HS-27A (cell line): ENCODE data around the gene B4GALT3.
A peak's percentile ranks its signal among the peaks of the same experiment; 100 is the strongest.
"Not testable (repeated sequence)": the region's sequence is repeated elsewhere in the genome, so short reads cannot be mapped to it uniquely, and the experiment has no call there.

Source experiments
- DNase-seq: peaks from one replicate; pipeline ENCODE4 v3.0.0-alpha.2; 2012; ENCODE audit warnings: low read depth, missing footprints

B4GALT3 gene

DNA sequence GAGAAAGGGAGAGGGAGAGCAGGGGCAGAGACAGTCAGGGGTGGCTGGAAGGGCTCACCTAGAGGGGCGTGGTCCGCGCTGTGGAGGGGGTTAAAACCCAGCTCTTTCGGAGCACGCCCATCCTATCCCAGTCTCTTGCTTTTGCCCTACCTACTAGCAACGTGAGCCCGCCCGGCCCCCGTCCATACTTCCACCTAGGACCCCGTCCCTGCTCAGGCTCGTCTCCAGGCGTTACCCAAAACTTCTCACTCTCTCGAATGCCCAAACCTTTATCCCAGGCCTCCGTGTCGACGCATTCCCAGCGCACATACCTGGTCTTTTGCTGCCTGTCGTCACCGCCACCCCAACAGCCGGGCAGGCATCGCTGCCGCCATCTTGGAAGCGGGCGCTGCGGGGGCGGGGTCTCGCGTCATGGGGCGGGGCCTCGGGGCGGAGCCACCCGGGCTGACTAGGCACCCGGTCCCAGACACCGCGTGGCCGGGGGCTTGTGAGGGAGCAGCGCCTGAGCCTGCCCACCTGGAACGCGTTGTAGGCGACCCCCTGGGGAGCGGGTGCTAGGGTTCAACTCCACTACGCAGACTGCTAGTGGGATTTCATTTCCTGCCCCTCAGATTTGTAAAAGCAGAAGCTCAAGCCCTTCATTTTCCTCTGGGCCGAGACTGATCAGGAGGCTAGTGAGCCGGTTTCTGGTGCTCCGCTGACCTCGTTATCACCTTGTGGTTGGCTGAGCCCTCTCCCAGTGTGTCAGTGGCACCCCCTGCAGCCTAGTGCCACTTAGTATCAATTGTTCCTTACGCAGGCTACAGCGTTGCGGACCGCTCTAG lies at the start of gene B4GALT3:
B4GALT3 (minus strand) TSS at position 396 of the 824 bp plus-strand sequence. CDS start 1,447 bp downstream, outside the sequence.
- no peak for DNase-seq

GRCh38 chr1:161226759-161227158 lies 49.5 kb upstream of the B4GALT3 start:
- DNase-seq, result no peak

- DNase-seq, result no peak
Measured at GRCh38 chr1:161226320-161226711, 49.0 kb upstream of the B4GALT3 start.

DNA sequence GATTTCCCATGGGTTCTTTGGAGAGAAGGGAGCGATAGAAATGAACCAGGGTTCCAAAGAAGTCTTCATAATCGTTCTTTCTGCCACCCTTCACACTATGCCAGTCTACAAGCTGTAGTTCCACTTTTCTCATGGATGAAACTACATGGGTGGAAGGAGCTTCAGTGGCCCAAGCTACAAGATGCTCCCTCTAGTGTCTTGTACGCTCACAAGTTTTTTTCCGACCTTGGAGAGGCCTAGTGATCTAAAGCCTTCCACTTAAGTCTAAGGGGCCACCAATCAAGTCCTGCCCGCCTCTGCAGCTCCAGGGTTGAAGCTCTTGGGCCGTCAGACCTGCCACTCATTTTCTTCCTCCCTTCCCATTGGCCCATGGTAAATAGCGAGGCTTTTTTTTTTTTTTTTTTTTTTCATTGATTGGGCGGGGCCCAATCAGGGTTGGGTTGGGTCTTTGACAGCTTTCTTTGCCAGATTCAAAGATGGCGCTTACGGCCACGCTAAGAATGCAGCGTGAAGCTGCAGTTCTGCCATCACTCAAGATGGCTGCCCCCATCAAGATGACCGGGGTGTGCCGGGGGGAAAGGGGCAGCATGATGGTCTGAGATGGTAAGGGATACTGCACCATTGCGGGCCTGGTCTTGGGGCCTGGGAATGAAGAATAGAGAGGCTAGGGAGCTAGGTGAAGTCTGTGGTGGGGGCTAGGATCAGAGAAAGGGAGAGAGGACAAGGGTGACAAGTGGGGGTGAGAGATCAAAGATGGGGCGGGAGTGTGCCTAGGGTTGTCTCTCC lies 48.4 kb upstream of the B4GALT3 start, which contains the start of gene TOMM40L:
TOMM40L (plus strand) TSS at position 527 of the 786 bp plus-strand sequence. CDS start 430 bp downstream, outside the sequence.
- peak; percentile 96 for DNase-seq

DNA sequence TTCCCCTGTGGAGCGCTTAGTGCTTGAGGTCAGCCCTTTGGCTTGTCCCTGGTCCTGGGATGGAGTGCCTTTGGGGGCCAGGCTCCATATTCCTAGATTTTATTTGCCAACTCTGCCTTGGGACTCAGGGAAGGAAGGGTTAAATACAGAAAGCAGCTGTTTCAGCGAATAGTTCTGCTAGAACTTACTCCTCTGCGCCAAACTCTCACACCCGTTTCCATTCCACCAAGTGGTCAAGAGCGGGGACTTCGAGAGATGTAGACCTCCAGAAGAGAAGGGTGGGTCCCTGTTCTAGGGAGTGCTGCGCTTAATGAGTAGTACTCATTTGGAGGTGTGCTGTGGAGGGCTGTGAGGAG lies 47.8 kb upstream of the B4GALT3 start:
- no peak for DNase-seq

DNA sequence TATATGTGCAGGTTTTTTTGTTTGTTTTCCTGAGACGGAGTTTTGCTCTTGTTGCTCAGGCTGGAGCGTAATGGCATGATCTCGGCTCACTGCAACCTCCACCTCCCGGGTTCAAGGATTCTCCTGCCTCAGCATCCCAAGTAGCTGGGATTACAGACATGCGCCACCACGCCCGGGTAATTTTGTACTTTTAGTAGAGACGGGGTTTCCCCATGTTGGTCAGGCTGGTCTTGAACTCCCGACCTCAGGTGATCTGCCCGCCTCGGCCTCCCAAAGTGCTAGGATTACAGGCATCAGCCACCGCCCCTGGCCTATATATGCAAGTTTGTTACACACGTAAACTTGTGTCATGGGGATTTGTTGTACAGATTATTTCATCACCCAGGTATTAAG lies 47.4 kb upstream of the B4GALT3 start:
- DNase-seq, result not testable (repeated sequence)

DNA sequence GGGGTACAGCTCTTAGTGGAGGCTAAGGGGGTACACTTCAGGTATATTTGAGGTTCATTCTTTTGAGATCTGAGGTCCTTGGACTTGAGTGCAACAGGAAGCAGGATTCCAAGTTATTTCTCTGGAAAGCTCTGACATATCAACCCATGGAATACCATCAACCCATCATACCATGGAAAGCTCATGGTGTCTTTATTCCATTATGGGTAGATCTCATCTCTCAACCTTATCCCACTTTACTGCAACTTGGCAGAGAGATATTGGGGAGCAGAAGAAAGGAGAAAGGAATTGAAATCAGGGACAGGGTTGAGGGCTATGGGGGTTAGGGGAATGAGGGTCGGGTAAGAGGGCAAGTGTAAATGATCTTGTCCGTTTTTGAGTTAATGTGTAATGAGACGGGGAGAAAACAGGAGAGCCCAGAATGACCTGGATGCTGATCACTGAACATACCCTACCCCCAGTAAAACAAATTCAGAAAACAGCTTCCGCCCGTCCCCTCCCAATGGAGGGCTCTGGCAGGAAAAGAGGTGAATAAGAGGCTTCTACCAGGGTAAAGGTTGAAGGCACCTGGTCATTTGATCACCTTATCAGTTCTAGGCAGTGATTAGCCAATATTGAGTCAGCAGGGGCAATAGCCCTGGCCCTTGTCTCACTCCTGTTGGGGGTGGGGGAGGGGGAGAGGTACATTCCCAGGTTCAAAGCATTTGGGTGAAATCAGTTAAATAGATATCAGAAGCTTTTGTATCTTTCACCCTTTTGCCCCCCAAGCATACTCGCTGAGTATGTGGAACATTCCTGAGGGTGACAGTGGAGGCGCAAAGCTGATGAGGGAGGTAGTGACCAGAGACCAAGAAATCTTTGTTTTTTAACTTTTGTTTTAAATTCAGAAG lies 46.7 kb upstream of the B4GALT3 start:
- DNase-seq, result no peak

- no peak for DNase-seq
Measured at GRCh38 chr1:161222175-161223019, 45.1 kb upstream of the B4GALT3 start.

GRCh38 chr1:161220002-161220401 lies 42.7 kb upstream of the B4GALT3 start:
- no peak for DNase-seq

DNA sequence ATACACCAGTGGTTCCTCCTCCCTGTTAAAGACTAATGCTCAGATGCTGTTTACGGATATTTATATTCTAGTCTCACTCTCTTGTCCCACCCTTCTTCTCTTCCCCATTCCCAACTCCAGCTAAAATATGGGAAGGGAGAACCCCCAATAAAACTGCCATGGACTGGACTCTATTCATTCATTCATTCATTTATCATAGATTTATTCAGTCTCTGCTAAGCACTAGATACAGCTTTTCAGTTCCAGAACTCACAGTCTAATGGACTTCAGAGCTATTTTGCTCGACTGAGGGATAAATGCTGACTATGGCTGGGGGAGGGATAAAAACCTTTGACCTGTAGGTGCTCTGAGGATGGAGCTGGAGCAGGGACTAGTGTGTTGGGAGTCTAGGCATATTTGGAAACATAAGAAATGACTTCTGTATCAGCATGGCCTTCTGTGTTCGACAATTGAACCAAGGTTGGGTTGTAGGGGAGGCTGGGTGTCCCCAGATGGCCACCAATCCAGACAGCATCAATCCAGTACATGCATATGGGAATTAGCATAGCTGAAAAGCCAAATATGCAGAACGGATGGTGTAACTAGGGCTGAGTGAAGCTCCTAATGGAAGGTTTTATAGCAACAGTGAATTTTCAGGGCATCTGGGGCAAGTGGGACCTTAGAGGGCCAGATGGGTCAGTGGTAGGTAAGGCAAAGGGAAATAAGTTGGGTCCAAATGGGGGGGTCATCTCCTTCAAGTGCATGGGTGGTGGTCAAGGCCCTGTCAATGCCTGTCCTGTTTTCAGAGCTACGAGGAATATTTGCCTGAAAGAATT lies 42.0 kb upstream of the B4GALT3 start:
- DNase-seq, result no peak

- DNase-seq, result no peak
Measured at GRCh38 chr1:161218301-161219077, 41.2 kb upstream of the B4GALT3 start.

DNA sequence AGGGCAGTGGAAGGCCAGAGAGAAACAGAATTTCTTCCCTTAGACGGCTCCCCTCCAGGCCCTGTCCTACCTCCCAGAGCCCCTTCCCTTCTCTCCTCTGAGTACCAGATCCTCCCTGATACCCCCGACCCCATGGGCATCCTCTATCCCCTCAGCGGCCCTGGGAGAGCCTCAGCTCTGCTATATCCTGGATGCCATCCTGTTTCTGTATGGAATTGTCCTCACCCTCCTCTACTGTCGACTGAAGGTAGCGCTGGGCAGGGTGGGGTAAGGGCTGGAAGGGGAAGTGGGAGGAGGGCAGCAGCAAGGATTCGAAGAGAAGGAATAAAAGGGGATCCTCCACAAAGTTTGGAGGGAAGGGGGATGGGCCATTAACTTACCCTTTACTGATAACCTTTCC lies 40.5 kb upstream of the B4GALT3 start:
- no peak for DNase-seq

GRCh38 chr1:161216945-161217712 lies 39.8 kb upstream of the B4GALT3 start:
- DNase-seq, result no peak

GRCh38 chr1:161215076-161215475 lies 37.8 kb upstream of the B4GALT3 start, which contains the start of gene FCER1G:
Gene FCER1G, plus strand, starts transcription at chr1:161215295. Its CDS starts 27 bp downstream, at chr1:161215322.
- no peak for DNase-seq

DNA sequence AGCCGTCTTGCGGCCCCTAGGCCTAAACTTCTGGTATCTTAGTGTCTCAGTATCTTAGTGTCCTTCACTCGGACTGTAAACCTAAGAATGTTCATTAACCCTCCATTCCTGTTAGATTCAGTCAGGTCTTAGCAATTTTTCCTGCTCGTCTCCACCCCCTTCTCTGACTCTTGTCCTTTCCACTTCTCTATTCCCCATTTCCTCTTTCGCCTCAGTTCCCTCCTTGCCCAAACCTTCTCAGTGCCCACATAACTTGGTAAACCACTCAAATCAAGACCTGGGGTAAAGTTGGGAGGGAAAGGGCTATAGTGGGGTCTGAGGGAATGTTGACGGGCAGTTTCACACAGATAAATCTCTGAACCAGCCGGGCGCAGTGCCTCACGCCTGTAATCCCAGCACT lies 37.1 kb upstream of the B4GALT3 start:
- no peak for DNase-seq

GRCh38 chr1:161209790-161210409 lies 32.6 kb upstream of the B4GALT3 start:
- DNase-seq, result no peak

- DNase-seq, result no peak
Measured at GRCh38 chr1:161207173-161207572, 29.9 kb upstream of the B4GALT3 start.
